ENCODE data around the gene HHLA2. TPM values are rescaled to one million over a fixed set of nuclear protein-coding genes. Genes with fewer than 3 reads are reported as not detected.

The HHLA2 gene
- polyA plus RNA-seq, 1 donor (not counting 4 experiments of a cell fraction or from before 2014, with no cell fraction given) = not detected

GRCh38 chr3:108345492-108346205, 49.3 kb downstream of the HHLA2 start:
- no peak for DNase-seq (ENCODE audit: low read depth, low spot score)
- no peaks in the 10 kb centered on the region for H3K9me1 ChIP-seq (ENCODE audit: control insufficient read depth, extremely low read depth, insufficient read depth, low read length)
- H3K4me2 ChIP-seq (ENCODE audit: control insufficient read depth, extremely low read depth, insufficient read depth, low read depth, low read length) = no peak overlapping the region
- no peaks in the 10 kb centered on the region for H3K4me1 ChIP-seq (ENCODE audit: control insufficient read depth, extremely low read depth, insufficient read depth, low read length)
- no peak overlapping the region for H3K27ac ChIP-seq (ENCODE audit: control insufficient read depth, insufficient read depth, low read length)
- H3K9ac ChIP-seq (ENCODE audit: control insufficient read depth, extremely low read depth, insufficient read depth, low read length) = no peak overlapping the region
- TF ChIP-seq EZH2 (IDR thresholded peaks at IDR 0.05; ENCODE audit: low read length) (no peak), CTCF (optimal IDR thresholded peaks at IDR 0.05 in 1 of 3, IDR thresholded peaks at IDR 0.05 in 1 of 3, conservative IDR thresholded peaks at IDR 0.05 in 1 of 3; ENCODE audit: extremely low read depth in 1 of 3, insufficient read depth in 2 of 3, low read length in 3 of 3) (no peak)
- H3K79me2 ChIP-seq (ENCODE audit: control insufficient read depth, insufficient read depth, low read length) = no peaks in the 10 kb centered on the region
- dilution Hi-C loops (cut with MboI; ENCODE audit: extremely low pct_ligation_motif_present, low sequenced_read_pairs) = no loop called here
- no peaks in the 10 kb centered on the region for H4K20me1 ChIP-seq (ENCODE audit: control insufficient read depth, extremely low read depth, insufficient read depth, low read length)
- FAIRE-seq = no peak
- no peaks in the 10 kb centered on the region for H3K27me3 ChIP-seq (ENCODE audit: control insufficient read depth, extremely low read depth, insufficient read depth, low read length)
- H2AFZ ChIP-seq (ENCODE audit: control insufficient read depth, low read length) = no peak overlapping the region
- no peak overlapping the region for H3K4me3 ChIP-seq (ENCODE audit: control insufficient read depth in 2 of 3, extremely low read depth in 1 of 3, insufficient read depth in 2 of 3, low read depth in 1 of 3, low read length in 3 of 3)
- H3K9me3 ChIP-seq (ENCODE audit: control insufficient read depth, low read depth, low read length) = no peaks in the 10 kb centered on the region
- no peaks in the 10 kb centered on the region for H3K36me3 ChIP-seq (ENCODE audit: control insufficient read depth in 2 of 2, extremely low read depth in 1 of 2, insufficient read depth in 2 of 2, low read length in 2 of 2)

- DNase-seq (ENCODE audit: low read depth, low spot score) = no peak
- H2AFZ ChIP-seq (ENCODE audit: control insufficient read depth, low read length) = no peak overlapping the region
- no peaks in the 10 kb centered on the region for H3K9me3 ChIP-seq (ENCODE audit: control insufficient read depth, low read depth, low read length)
- H3K27ac ChIP-seq (ENCODE audit: control insufficient read depth, insufficient read depth, low read length) = no peak overlapping the region
- no peaks in the 10 kb centered on the region for H4K20me1 ChIP-seq (ENCODE audit: control insufficient read depth, extremely low read depth, insufficient read depth, low read length)
- H3K9me1 ChIP-seq (ENCODE audit: control insufficient read depth, extremely low read depth, insufficient read depth, low read length) = no peaks in the 10 kb centered on the region
- no peak for TF ChIP-seq EZH2 (IDR thresholded peaks at IDR 0.05; ENCODE audit: low read length)
- no peak for TF ChIP-seq CTCF (optimal IDR thresholded peaks at IDR 0.05 in 1 of 3, IDR thresholded peaks at IDR 0.05 in 1 of 3, conservative IDR thresholded peaks at IDR 0.05 in 1 of 3; ENCODE audit: extremely low read depth in 1 of 3, insufficient read depth in 2 of 3, low read length in 3 of 3)
- H3K4me3 ChIP-seq (ENCODE audit: control insufficient read depth in 2 of 3, extremely low read depth in 1 of 3, insufficient read depth in 2 of 3, low read depth in 1 of 3, low read length in 3 of 3) = no peak overlapping the region
- H3K27me3 ChIP-seq (ENCODE audit: control insufficient read depth, extremely low read depth, insufficient read depth, low read length) = no peaks in the 10 kb centered on the region
- no peak for FAIRE-seq
- H3K9ac ChIP-seq (ENCODE audit: control insufficient read depth, extremely low read depth, insufficient read depth, low read length) = no peak overlapping the region
- no peaks in the 10 kb centered on the region for H3K36me3 ChIP-seq (ENCODE audit: control insufficient read depth in 2 of 2, extremely low read depth in 1 of 2, insufficient read depth in 2 of 2, low read length in 2 of 2)
- dilution Hi-C loops (cut with MboI; ENCODE audit: extremely low pct_ligation_motif_present, low sequenced_read_pairs) = no loop called here
- no peaks in the 10 kb centered on the region for H3K4me1 ChIP-seq (ENCODE audit: control insufficient read depth, extremely low read depth, insufficient read depth, low read length)
- H3K79me2 ChIP-seq (ENCODE audit: control insufficient read depth, insufficient read depth, low read length) = no peaks in the 10 kb centered on the region
- no peak overlapping the region for H3K4me2 ChIP-seq (ENCODE audit: control insufficient read depth, extremely low read depth, insufficient read depth, low read depth, low read length)
Observed at GRCh38 chr3:108346301-108347227, 50.2 kb downstream of the HHLA2 start.

Measured in keratinocyte (primary cell).